ENCODE data around the gene FNDC1. TPM values are rescaled to one million over a fixed set of nuclear protein-coding genes. Genes with fewer than 3 reads are reported as not detected.

FNDC1 gene
- total and polyA plus RNA-seq, 2 of the 13 experiments (the other 11 are each of a cell fraction or from before 2014, with no cell fraction given) = not detected

DNA sequence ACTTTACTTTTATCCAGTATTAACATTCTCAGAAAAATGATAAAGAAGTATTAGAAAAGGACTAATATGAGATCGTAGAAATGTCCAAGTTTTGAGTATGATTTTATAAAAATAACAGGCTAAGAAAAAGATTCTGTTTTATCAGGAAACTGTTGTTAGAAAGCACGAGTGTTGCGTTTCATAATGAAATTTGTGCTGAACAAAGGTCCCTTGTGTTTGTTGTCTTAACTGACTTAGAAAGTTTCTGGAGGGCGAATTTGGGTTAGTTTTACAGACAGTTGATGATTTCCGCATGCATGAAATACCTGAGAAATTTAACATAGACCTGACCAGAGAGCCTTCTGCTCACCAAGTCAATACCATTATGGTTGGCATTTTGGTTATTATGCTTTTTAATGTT, 136.0 kb downstream of the FNDC1 start:
- intact Hi-C loops (cut with micrococcal nuclease; ENCODE audit: unreplicated experiment) (no loop called here), in situ Hi-C loops (cut with HindIII; ENCODE audit: extremely low pct_ligation_motif_present, low pct_unique_long_range_greater_than_20kb) (no loop called here)
- Histone ChIP-seq H3K27me3 (ENCODE audit: control insufficient read depth in 1 of 2, insufficient read depth in 2 of 2, low read length in 2 of 2) (no peaks in the 10 kb centered on the region), H4K20me1 (ENCODE audit: insufficient read depth, low read length) (no peaks in the 10 kb centered on the region), H3K4me3 (replicated peaks in 1 of 3; ENCODE audit: insufficient read depth in 1 of 3, low read depth in 2 of 3, low read length in 3 of 3) (no peak overlapping the region), H3K9me3 (ENCODE audit: low read length) (no peaks in the 10 kb centered on the region), H3K4me1 (ENCODE audit: insufficient read depth, low read length) (peaks cover 10% of the 10 kb centered on the region), H2AFZ (ENCODE audit: low read length) (no peak overlapping the region), H3K36me3 (replicated peaks in 1 of 2; ENCODE audit: control insufficient read depth in 1 of 2, insufficient read depth in 2 of 2, low read length in 2 of 2) (no peaks in the 10 kb centered on the region), H3K9ac (ENCODE audit: insufficient read depth, low read depth, low read length) (no peak overlapping the region), H3K27ac (ENCODE audit: extremely low read length, insufficient read depth, low read length) (no peak overlapping the region), H3K4me2 (ENCODE audit: low read depth, low read length) (no peak overlapping the region), H3K79me2 (ENCODE audit: insufficient read depth, low read length) (no peaks in the 10 kb centered on the region)
- BruUV-seq (replicated peaks) = no TSS peak
- DNase-seq (ENCODE audit: low spot score) (no peak), FAIRE-seq (no peak), ATAC-seq (no peak)
- no peak for TF ChIP-seq ZNF451 (CRISPR knock-in tag; IDR thresholded peaks at IDR 0.05)
- peak; percentile 51 for TF ChIP-seq BCL6 (CRISPR knock-in tag; IDR thresholded peaks at IDR 0.05)
- WGBS (ENCODE audit: low lambda C conversion rate) = 19% methylated on average over 5 of the region's 5 CpGs
- ChIA-PET CTCF (ENCODE audit: low intra/inter-chr PET ratio, low total read pairs) (no interaction called here), POLR2A (no interaction called here)

- H3K4me2 ChIP-seq (ENCODE audit: low read depth, low read length) = no peak overlapping the region
- no peak overlapping the region for H3K27ac ChIP-seq (ENCODE audit: extremely low read length, insufficient read depth, low read length)
- H3K9me3 ChIP-seq (ENCODE audit: low read length) = no peaks in the 10 kb centered on the region
- intact Hi-C loops (cut with micrococcal nuclease; ENCODE audit: unreplicated experiment) = no loop called here
- H3K4me3 ChIP-seq (replicated peaks in 1 of 3; ENCODE audit: insufficient read depth in 1 of 3, low read depth in 2 of 3, low read length in 3 of 3) = no peak overlapping the region
- ATAC-seq (peak; percentile 84), DNase-seq (ENCODE audit: low spot score) (peak; percentile 30), FAIRE-seq (no peak)
- in situ Hi-C loops (cut with HindIII; ENCODE audit: extremely low pct_ligation_motif_present, low pct_unique_long_range_greater_than_20kb) = no loop called here
- TF ChIP-seq ZNF292 (CRISPR knock-in tag; IDR thresholded peaks at IDR 0.05; ENCODE audit: borderline replicate concordance, low read depth) (no peak), HNF4A (CRISPR knock-in tag; IDR thresholded peaks at IDR 0.05) (0 out of 2 replicates have a peak, but pooled peaks have one; percentile 5), BCL6 (CRISPR knock-in tag; IDR thresholded peaks at IDR 0.05) (peak; percentile 46; the same call in 1 of the 2 replicates), GZF1 (CRISPR knock-in tag; IDR thresholded peaks at IDR 0.05) (no peak), HNRNPK (IDR thresholded peaks at IDR 0.05; ENCODE audit: low read depth, low read length, poor library complexity, severe bottlenecking) (no peak), SOX13 (IDR thresholded peaks at IDR 0.05) (no peak), SOX13 (CRISPR knock-in tag; conservative IDR thresholded peaks at IDR 0.05 in 1 of 2, IDR thresholded peaks at IDR 0.05 in 1 of 2) (0 out of 4 replicates have a peak, but pooled peaks of 1 of the 2 experiments have one; percentile 22), ATF7-NPFF (CRISPR knock-in tag; IDR thresholded peaks at IDR 0.05; ENCODE audit: low read depth) (no peak), FOXA3 (CRISPR knock-in tag; IDR thresholded peaks at IDR 0.05) (peak; percentile 23; the same call in 1 of the 2 replicates)
- TF ChIP-seq, protein P1, sequence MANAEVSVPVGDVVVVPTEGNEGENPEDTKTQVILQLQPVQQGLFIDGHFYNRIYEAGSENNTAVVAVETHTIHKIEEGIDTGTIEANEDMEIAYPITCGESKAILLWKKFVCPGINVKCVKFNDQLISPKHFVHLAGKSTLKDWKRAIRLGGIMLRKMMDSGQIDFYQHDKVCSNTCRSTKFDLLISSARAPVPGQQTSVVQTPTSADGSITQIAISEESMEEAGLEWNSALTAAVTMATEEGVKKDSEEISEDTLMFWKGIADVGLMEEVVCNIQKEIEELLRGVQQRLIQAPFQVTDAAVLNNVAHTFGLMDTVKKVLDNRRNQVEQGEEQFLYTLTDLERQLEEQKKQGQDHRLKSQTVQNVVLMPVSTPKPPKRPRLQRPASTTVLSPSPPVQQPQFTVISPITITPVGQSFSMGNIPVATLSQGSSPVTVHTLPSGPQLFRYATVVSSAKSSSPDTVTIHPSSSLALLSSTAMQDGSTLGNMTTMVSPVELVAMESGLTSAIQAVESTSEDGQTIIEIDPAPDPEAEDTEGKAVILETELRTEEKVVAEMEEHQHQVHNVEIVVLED (CRISPR knock-in tag; IDR thresholded peaks at IDR 0.05; ENCODE audit: borderline replicate concordance) = no peak
- TF ChIP-seq, protein P2, sequence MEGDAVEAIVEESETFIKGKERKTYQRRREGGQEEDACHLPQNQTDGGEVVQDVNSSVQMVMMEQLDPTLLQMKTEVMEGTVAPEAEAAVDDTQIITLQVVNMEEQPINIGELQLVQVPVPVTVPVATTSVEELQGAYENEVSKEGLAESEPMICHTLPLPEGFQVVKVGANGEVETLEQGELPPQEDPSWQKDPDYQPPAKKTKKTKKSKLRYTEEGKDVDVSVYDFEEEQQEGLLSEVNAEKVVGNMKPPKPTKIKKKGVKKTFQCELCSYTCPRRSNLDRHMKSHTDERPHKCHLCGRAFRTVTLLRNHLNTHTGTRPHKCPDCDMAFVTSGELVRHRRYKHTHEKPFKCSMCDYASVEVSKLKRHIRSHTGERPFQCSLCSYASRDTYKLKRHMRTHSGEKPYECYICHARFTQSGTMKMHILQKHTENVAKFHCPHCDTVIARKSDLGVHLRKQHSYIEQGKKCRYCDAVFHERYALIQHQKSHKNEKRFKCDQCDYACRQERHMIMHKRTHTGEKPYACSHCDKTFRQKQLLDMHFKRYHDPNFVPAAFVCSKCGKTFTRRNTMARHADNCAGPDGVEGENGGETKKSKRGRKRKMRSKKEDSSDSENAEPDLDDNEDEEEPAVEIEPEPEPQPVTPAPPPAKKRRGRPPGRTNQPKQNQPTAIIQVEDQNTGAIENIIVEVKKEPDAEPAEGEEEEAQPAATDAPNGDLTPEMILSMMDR (CRISPR knock-in tag; IDR thresholded peaks at IDR 0.05) = peak; percentile 32
- CTCF ChIA-PET (ENCODE audit: low intra/inter-chr PET ratio, low total read pairs) = no interaction called here
- POLR2A ChIA-PET = no interaction called here
- no peaks in the 10 kb centered on the region for H3K79me2 ChIP-seq (ENCODE audit: insufficient read depth, low read length)
- no TSS peak for BruUV-seq (replicated peaks)
- H3K36me3 ChIP-seq (replicated peaks in 1 of 2; ENCODE audit: control insufficient read depth in 1 of 2, insufficient read depth in 2 of 2, low read length in 2 of 2) = no peaks in the 10 kb centered on the region
- H3K4me1 ChIP-seq (ENCODE audit: insufficient read depth, low read length) = peaks cover 10% of the 10 kb centered on the region
- 0% methylated on average over 3 of the region's 3 CpGs for WGBS (ENCODE audit: low lambda C conversion rate)
- H3K9ac ChIP-seq (ENCODE audit: insufficient read depth, low read depth, low read length) = no peak overlapping the region
- H2AFZ ChIP-seq (ENCODE audit: low read length) = no peak overlapping the region
- H4K20me1 ChIP-seq (ENCODE audit: insufficient read depth, low read length) = no peaks in the 10 kb centered on the region
- H3K27me3 ChIP-seq (ENCODE audit: control insufficient read depth in 1 of 2, insufficient read depth in 2 of 2, low read length in 2 of 2) = no peaks in the 10 kb centered on the region
Measured at GRCh38 chr6:159305804-159306537, 136.8 kb downstream of the FNDC1 start.
